Ovary (tissue), 3 donors: ENCODE data around the gene NPC2.

Experiments used
- EP300 ChIP-seq: sonication (generic); formaldehyde crosslinking; IDR thresholded peaks from one replicate; pipeline ENCODE4 v1.6.1; 2017; ENCODE audit warnings: antibody characterized with exemption
- TF ChIP-seq, protein P1 (sequence below), 3 donors: fragments of 450-650 bp in 2 of 3; fragments of 200-600 bp in 1 of 3; IDR thresholded peaks; one replicate each; pipeline versions ENCODE4 v1.5.1 to v1.8.0; 2016 to 2022; ENCODE audit warnings: antibody characterized with exemption in 3 of 3, mild to moderate bottlenecking in 1 of 3
- donor health status: DM: no; HTN: no; CAD: no.

DNA sequence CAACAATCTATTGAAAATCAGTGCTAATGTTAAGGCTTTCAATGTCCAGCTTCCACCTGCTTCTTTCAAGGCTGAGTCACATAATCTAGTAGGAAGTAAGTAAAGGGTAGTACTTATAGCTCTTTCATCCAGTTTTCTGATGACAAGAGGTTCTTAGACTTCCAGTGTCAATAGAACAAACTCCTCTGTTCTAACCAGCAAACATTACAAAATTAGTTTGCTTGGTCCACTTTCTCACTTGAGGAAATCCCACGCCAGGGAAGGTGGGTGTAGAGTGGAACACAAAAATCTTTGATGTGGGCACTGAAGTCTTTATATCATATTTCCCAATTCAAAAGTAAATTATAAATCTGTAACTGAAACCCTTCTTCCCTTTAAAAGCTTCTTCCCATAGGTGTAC lies 2.6 kb downstream of the NPC2 start:
- TF ChIP-seq, protein P1, sequence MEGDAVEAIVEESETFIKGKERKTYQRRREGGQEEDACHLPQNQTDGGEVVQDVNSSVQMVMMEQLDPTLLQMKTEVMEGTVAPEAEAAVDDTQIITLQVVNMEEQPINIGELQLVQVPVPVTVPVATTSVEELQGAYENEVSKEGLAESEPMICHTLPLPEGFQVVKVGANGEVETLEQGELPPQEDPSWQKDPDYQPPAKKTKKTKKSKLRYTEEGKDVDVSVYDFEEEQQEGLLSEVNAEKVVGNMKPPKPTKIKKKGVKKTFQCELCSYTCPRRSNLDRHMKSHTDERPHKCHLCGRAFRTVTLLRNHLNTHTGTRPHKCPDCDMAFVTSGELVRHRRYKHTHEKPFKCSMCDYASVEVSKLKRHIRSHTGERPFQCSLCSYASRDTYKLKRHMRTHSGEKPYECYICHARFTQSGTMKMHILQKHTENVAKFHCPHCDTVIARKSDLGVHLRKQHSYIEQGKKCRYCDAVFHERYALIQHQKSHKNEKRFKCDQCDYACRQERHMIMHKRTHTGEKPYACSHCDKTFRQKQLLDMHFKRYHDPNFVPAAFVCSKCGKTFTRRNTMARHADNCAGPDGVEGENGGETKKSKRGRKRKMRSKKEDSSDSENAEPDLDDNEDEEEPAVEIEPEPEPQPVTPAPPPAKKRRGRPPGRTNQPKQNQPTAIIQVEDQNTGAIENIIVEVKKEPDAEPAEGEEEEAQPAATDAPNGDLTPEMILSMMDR (IDR thresholded peaks at IDR 0.05): no peak
- TF ChIP-seq EP300: no peak
